Stimulated activated CD4-positive, alpha-beta T cell treated with anti-CD3 and anti-CD28 coated beads, Interleukin-15, amount 100 ng/mL, for 24 hours (primary cell): Measurements from ENCODE around the gene LINGO4.
A peak's percentile ranks its signal among the peaks of the same experiment; 100 is the strongest.

Experiments used
- DNase-seq: peaks from one replicate; pipeline ENCODE4 v3.0.0-alpha.2; 2020

LINGO4 gene, protein sequence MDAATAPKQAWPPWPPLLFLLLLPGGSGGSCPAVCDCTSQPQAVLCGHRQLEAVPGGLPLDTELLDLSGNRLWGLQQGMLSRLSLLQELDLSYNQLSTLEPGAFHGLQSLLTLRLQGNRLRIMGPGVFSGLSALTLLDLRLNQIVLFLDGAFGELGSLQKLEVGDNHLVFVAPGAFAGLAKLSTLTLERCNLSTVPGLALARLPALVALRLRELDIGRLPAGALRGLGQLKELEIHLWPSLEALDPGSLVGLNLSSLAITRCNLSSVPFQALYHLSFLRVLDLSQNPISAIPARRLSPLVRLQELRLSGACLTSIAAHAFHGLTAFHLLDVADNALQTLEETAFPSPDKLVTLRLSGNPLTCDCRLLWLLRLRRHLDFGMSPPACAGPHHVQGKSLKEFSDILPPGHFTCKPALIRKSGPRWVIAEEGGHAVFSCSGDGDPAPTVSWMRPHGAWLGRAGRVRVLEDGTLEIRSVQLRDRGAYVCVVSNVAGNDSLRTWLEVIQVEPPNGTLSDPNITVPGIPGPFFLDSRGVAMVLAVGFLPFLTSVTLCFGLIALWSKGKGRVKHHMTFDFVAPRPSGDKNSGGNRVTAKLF

DNA sequence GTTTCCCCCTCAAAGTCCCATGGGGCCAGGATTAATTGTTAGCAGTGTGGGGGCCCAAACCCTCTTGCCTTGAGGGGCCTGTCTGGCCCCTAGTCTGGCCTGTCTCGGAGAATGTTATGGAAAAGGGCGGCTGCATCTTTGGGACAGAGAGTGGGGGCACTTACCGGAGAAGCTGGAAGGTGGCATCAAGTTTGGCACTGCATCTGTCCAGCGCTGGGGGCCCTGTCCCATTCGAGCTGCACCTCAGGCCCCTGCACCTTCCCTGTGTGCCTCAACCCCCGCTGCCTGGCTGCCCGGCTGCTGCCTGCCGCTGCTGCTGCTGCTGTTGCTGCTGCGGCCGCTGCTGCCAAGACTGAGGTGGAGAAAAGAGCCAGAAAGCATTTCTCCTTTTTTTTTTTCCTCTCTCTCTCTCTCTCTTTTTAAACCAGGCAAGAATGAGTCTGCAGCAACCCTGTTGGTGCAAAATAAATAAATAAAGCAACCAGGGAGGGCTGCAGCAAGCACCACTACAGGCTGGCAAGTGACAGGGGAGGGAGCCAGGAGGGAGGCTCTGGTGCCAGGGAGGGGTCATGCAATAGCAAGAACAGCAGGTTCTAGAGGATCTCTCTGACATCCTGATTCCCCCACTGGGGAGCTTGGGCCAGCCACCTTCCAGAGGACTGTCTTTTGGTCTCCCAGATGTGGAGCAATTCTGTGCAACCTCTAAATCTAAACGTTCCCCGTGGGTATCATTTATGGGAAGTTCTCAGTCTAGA lies at the start of gene LINGO4:
LINGO4 (minus strand) TSS at position 354 of the 755 bp plus-strand sequence. CDS start 2,715 bp downstream, outside the sequence.
- DNase-seq, result no peak

DNA sequence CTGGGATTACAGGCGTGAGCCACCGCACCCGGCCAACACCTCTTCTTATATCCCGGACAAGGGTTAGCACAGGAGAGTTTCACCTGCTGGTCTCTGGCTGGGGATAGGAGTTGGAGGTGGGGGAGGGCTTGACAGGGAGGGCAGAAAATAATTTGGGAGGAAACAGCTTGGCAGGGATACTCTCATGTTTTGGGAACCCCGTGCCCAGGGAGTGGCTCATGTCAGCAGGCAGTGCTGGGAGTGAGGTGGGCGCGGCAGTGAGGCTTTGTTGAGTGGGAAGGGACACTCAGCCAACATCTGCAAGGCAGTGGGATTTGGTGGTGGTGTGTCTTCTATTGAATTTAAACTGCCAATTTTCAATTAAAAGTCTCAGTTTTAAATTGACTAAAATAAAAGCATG lies 49.4 kb upstream of the LINGO4 start:
- DNase-seq, result no peak

DNA sequence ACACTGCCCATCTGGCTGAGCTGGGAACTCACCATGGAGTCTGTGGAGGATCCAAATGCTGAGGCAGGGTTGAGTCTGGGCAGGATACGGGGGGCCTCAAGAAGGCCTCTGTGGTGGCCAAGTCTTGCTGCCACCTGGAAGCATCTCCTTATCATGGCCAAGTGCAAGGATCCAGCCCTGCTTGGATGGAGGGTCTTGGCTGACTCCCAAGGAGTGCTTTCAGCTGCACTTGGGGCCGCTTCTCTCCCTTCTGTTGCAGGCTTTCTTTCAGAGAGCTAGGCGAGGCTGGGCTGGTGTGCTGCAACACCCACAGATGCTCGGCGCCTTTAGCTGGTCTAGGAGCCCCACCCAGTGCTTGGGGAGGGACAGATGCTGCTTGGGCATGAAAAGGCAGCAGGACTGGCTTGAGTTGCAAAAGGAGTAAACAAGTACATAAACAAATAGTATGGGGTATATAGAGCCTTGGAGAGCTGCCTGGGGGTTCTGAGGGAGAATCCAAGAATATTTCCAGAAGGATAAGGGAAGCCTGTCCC lies 48.3 kb upstream of the LINGO4 start, which contains the start of gene THEM5:
THEM5 (minus strand) TSS at position 302 of the 533 bp plus-strand sequence; CDS start at position 155, 147 bp downstream.
- DNase-seq, result no peak

DNA sequence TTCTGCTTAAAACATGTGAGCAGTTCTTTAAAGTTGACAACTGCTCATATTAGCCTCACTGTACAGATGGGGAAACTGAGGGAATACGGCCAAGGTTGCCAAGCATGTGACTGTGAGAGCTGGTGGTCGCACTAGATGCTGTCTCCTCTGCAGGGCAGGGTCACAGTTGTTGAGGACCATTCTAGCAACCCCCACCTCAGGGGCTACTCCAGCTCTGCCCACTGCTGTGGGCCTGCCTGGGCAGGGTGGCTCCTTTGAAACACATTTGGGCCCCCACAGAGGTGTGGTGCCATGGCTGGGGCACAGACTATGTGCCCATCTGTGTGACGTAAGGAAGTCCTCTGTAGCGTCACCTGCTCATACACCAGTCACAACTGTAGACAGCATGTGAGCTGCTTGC lies 47.5 kb upstream of the LINGO4 start:
- no peak for DNase-seq

DNA sequence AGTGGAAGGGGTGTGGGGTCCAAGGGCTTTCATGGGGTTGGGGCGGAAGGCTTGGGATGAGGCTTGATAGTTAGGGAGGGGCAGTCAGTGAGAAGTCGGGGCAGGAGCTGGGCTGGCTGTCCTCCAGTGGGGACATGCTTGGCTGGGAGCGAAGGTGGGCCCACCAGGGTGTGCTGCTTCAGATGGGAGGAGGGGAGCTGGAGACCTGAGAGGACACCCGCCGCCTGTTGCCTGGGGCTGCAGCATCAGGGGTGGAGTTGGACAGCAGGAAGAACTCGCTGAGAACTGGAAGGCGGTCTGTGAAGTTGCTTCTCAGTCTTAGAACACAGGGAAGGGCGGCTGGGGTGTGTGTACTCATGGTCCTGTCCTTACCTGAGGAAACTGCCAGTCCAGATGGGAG lies 46.7 kb upstream of the LINGO4 start:
- DNase-seq, result no peak

DNA sequence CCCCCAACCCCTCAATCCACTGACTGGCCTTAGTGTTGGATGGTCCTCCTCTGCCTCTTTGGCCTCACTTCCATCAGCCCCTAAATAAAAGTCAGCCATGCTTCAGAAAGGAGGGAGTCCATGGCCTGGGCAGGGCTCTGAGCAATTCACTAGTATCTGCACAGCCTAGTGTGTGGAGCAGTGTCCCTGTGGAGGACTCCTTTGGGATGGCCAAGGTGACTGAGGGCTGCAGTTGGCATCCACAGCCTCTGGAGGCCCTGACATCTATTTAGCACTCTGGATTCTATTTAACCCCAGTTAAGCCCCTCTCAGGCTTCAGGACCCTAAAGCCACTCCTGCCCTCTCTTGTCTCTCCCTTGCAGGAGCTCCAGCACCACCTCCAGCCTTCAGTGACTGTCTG lies 44.7 kb upstream of the LINGO4 start:
- no peak for DNase-seq

DNA sequence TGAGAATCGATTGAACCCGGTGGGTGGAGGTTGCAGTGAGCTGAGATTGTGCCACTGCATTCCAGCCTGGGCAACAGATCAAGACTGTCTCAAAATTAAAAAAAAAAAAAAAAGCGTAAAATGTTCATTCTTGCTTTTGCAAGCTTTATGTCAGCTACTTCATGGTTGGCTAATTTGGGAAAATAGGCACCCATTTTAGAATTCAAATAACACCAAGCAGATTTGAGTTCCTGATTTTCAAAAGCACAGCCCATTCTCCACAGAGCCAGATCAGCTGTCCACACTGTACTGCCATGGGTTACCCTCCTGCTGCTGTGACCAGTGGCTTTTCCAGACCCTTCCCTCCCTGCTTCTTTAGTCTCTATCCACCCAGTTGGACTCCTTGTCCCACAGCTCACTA lies 43.9 kb upstream of the LINGO4 start:
- no peak for DNase-seq

DNA sequence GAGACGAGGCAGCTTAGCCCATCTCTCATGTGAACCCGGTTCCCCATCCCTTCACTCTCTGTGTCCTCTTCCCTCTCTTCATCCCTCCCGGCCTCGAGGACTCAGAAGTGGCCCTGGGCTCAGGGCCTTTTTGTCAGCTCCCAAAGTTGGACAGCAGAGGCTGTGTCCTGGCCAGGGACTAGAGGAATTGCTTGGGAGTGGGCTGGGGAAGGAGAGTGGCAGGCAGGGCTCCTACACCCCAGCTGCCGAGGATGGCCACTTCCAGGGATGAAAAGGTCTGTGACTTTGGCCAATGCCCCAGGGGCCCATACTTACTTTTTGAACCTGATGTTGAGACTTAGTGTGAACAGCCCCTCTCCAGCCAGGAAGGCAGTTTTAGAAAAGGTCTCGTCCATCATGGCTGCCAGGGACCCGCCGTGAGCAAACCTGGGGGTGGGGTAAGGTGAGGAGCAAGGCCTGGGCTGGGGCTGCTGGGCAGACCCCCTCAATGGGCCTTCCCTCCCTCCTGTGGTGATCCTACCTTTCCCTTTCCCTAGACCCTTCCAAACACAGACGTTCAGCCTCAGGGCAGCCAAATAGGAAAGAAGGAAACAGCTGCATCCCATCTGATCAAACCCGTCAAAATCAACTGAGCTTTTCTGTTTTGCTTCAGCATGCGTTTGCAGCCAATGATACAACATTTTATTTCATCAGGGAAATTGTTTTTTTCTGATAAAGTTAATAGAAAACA lies 42.8 kb upstream of the LINGO4 start:
- DNase-seq, result no peak

DNA sequence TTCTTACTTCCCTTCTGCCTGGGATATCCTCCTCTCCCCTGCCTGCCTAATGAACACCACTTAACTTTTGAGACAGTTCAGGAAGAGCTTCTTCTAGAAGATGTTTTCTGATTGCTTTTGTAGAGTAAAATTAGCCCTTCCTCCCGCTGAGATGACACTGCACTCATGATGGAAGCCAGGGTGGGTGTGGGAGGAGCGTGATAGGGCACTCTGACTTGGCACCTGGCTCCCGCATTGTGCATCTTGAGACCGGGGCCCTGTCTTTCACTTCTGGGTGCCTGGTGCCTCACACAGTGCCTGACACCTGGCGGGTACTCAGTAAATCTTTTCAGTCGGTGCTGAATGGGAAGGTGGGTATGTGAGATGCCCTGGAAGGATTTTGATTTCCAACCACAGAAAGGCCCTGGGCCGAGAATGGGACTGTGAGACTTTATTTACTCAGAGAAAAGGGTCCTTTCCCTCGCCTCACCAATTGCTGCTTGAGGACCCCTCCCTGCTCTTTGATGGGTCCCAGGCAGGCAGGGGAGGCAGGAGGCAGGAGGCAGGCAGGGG lies 41.5 kb upstream of the LINGO4 start:
- DNase-seq, result no peak

DNA sequence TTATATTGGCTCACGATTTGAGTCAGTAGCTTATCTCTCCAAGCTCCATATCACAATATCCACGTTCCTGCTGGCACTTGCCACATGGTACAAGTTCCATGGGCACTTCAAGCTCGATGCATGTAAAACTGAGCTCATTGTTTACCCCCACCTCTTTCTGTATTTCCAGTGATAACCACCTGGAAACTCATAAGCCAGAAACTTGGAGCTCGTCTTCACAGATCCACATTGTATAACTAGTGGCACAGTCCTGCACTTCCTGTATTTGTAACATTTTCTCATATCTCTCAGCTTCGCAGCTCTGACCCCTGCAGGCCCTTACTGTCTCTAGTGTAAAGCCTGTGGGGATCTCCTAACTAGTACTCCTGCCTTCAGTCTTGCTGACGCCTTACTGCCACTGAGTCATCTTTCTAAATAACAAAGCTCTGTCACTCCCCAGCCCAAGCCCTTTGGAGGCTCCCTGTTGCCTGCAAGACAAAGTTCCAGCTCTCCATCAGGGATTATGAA lies 40.9 kb upstream of the LINGO4 start:
- DNase-seq, result no peak

DNA sequence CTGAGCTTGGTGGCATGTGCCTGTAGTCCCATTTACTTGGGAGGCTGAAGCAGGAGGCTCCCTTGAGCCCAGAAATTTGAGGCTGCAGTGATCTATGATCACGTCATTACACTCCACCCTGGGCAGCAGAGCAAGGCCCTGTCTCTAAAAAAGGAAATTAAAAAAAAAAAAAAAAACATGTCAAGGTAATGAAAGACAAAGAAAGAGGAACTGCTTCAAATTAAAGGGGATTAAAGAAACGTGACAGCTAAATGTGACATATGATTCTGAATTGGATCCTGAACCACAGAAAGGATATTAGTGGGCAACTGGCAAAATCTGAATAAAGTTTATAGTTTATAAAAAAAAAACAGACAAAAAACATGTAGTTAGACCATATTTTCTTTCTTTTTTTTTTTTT lies 38.2 kb upstream of the LINGO4 start:
- no peak for DNase-seq

DNA sequence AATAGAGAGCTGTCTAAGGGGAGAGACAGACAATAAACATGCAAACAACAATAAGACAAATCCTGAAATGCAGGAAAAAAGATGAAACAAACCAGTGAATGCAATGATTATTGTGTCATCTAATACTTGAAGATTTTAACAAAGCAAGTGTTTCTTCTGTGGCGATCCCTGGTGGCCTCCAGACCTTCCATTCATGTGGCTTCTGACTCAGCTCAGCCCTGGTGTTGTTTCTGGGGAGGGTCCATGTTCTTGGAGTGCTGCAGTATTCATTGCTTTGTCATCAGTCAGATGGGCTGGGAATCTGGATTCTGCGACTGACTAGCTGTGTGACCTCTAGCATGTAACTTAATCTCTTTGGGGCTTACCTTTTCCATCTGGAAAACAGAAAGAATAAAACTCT lies 35.9 kb upstream of the LINGO4 start:
- no peak for DNase-seq

DNA sequence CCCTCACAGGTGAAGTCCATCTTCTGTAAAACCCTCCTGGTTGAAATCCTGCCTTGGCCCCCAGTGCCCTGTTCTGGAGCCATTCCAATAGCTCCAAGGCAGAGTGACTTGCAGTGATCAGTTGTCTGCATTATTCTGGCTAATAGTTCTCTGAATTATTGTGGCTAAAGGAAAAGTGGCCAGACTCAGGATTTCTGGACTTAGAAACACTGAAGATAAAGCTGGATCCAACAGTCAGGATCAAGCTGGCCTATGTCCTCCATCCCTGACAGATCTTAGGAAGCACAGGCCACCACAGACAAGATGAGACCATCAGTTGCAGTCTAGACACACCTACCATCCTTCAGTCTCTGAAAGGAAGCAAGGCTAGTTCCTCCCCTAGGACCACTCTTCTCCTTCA lies 35.2 kb upstream of the LINGO4 start:
- no peak for DNase-seq

DNA sequence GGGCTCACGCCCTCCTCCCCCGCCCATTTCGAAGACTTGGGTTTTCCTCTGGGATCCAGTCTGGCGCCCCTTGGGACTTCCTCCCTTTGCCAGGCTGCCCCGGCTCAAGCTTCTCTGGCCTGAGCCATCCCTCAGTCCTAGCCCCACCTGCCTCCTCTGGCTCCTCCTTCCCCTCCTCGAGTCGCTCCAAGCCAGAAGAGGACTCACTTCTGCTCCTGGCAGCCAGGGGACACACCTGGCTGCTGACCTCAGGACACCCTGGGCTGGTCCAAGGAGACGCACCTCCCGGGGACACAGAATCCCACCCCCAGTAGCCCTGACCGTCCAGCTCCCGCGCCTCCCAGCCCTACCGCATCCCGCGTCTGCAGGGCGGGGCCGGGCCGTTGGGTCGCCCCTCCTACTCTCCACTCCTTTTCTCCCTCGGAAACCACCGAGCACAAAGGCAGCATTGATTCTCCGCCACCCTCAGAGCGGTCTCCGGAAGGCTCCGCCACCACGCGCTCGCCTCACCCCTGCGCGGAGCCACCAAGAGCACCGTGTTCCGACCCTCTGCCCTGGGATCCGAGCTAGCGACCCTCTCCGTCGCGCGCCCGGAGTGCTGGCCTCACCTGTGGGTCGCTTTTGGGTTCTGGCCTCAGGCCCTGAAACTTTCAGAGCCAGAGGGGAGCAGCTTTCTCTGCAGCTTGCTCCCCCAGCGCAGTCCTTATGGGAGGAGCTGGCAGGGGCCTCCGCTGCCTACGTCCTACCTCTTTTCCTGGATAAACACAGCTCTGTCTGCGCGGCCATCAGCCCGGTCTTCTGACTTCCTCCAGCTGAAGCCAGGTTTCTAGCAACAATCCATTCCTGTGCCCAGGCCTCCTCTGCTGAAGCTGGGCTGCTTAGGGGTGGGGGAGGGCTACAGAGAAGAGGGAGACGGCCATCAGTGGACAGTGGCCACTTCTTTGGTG lies 34.5 kb upstream of the LINGO4 start, which contains the start of gene C2CD4D:
C2CD4D (minus strand) TSS at position 364 of the 947 bp plus-strand sequence. CDS start 831 bp downstream, outside the sequence.
- peak; percentile 80 for DNase-seq

DNA sequence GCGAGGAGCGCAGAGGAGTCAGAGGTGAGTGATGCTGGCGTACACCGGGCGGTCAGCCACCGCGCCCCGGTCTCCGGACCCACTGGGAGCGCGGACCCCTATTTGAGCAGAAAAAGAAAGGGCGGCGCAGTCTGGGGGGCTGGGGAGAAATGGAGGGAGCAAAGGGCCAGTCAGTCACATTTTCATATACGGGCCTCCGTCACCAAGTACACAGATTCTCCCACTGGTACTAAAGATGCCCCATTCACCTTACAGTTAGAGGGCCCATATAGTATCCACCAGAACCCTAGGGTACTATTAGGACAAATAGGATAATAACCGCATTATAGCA lies 33.8 kb upstream of the LINGO4 start:
- DNase-seq, result no peak

DNA sequence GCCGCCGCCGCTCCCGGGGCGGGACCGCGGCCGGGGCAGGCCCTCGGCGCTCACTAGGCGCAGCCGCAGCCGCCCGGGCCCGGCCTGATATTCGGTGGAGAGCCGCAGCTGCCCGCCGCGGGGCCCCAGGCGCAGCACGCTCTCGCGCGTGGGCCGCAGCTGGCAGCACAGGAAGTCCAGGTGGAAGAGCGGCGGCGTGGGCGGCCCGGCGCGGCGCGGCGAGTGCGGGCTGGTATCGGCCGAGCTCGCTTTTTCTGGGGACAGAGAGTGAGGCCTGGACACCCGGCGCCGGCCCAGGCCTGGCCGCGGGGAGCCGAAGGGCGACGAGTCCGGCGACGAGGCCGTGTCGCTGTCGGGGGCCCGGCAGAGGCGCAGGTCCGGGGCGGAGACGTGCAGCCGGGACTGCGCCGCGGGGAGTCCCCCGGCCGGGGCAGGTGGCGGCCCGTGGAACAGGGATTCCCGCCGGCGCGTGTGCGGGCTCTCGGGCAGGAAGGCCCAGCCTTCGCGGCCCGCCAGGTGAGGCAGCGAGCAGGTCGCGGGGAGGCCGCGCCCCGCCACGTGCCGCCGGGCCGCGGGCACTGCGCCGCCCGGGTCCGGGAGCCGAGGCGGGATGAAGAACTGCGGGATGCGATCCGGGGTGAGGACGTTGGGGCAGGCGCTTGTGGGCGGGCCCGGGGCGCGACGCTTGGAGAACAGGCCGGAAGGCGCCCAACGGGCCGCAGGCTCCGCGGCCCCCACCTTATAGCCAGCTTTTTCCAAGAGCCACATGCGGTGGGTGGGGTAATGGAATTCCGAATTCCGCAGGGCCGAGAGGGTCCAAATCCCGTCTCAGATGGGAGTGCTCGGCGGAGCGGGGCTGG lies 33.2 kb upstream of the LINGO4 start:
- DNase-seq, result peak; percentile 68

DNA sequence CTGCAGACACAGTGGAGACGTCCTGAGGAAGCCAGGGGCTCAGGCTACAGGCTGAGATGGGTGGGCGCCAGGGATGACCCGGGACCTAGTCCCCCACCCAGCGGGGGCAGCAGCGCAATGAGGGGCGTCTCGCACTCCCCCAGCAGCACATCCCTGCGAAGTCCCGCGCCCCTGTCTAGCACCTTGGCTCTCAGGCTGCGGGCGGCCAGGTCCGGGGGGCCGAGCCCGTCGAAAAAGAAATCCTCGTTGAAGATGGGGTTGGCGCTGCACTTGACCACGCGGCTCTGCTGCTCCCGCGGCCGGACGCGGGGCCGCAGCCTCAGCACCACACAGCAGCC lies 32.6 kb upstream of the LINGO4 start:
- DNase-seq, result peak; percentile 23

DNA sequence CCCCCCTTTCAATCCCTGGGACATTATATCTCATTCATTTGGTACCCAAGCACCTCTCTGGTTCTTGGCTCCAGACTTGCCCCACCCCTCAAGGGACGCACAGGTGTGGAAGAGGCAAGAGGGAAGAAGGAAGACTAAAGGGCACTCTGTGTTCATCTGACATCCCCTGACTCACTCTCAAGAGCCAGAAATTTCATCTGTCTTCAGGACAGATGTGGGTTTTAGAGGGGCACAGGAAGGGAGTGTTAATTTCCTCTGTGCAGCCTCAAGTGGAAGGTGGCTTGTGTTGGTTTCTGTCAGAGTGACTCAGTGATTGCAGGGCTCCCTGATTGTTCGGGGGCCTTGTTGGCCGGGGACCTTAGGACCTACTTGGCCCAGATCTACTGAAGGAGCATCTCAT lies 32.0 kb upstream of the LINGO4 start:
- DNase-seq, result peak; percentile 46

DNA sequence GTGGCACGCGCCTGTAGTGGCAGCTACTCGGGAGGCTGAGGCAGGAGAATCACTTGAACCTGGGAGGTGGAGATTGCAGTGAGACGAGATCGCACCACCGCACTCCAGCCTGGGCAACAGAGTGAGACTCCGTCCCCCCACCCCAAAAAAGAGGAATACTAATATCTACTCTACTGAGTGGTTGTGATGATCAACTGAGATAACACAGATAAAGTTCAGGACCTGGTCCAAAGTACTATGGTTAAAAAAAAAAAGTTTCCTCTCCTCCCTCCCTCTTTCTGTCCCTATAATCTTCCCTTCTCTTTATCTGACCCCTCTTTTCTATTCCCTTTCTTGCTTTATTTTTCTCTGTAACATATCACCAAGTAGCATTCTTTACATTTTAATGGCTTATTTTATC lies 30.4 kb upstream of the LINGO4 start:
- no peak for DNase-seq

DNA sequence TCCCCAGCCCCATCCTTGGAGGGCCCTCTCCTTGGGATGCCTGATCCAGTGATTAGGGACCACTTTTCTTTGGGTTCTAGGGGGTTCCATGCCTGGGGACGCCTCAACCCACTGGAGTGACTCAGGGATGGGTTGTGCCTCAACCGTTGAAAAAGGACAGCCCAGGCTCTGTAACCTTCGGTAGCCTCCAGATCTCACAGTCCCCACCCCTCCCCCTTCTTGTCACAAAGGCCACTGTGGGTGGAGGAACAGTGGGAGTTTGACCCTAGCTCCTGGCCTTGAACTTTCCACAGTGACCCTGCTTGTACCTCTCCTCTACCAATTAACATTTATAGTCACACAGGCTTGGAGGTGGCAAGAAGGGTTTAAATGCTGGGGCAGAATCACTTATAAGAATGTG lies 29.0 kb upstream of the LINGO4 start:
- no peak for DNase-seq
